Vagina (tissue), 2 donors: Measurements from ENCODE around the gene SPEM2.

Source experiments
- POLR2AphosphoS5 ChIP-seq, 2 donors: sonication (generic); formaldehyde crosslinking; IDR thresholded peaks; one replicate each; pipeline ENCODE4 v1.9.0; 2017; ENCODE audit warnings: antibody characterized with exemption in 2 of 2, mild to moderate bottlenecking in 2 of 2, low read depth in 1 of 2; ENCODE audit not compliant: insufficient read depth in 1 of 2
- TF ChIP-seq, protein P1 (sequence below), 3 experiments: fragments of 450-650 bp in 2 of 3; fragments of 200-600 bp in 1 of 3; sonication (generic) in 1 of 3; IDR thresholded peaks; one replicate each; pipeline ENCODE4 v1.5.1; 2017 to 2019; ENCODE audit warnings: antibody characterized with exemption in 3 of 3, mild to moderate bottlenecking in 2 of 3, moderate library complexity in 2 of 3

DNA sequence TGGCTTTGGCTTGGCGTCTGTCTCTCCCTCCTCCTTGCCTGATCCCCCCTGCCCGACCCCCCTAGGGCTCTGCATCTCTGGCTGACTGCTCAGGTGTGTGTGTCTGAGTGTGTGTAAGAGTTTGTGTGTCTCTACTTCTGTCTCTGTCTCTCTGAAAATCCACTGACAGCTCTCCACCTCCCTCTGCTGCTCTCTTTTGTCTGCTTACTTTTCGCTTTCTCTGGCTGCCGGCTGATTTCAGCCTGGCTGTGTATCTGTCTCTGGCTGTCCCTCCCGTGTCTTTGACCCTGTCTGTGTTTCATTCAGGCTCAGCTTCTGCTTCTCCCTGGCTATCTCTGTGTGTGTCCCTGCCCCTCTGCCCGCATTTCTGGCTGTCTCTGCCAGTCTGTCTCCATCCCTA is 9.1 kb upstream of the SPEM2 start:
- TF ChIP-seq, protein P1, sequence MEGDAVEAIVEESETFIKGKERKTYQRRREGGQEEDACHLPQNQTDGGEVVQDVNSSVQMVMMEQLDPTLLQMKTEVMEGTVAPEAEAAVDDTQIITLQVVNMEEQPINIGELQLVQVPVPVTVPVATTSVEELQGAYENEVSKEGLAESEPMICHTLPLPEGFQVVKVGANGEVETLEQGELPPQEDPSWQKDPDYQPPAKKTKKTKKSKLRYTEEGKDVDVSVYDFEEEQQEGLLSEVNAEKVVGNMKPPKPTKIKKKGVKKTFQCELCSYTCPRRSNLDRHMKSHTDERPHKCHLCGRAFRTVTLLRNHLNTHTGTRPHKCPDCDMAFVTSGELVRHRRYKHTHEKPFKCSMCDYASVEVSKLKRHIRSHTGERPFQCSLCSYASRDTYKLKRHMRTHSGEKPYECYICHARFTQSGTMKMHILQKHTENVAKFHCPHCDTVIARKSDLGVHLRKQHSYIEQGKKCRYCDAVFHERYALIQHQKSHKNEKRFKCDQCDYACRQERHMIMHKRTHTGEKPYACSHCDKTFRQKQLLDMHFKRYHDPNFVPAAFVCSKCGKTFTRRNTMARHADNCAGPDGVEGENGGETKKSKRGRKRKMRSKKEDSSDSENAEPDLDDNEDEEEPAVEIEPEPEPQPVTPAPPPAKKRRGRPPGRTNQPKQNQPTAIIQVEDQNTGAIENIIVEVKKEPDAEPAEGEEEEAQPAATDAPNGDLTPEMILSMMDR (IDR thresholded peaks at IDR 0.05), result no peak
- TF ChIP-seq POLR2AphosphoS5 (IDR thresholded peaks at IDR 0.05; ENCODE audit: insufficient read depth in 1 of 2, low read depth in 1 of 2), result no peak
